ENCODE data around the gene PARD6G.

Gene PARD6G

DNA sequence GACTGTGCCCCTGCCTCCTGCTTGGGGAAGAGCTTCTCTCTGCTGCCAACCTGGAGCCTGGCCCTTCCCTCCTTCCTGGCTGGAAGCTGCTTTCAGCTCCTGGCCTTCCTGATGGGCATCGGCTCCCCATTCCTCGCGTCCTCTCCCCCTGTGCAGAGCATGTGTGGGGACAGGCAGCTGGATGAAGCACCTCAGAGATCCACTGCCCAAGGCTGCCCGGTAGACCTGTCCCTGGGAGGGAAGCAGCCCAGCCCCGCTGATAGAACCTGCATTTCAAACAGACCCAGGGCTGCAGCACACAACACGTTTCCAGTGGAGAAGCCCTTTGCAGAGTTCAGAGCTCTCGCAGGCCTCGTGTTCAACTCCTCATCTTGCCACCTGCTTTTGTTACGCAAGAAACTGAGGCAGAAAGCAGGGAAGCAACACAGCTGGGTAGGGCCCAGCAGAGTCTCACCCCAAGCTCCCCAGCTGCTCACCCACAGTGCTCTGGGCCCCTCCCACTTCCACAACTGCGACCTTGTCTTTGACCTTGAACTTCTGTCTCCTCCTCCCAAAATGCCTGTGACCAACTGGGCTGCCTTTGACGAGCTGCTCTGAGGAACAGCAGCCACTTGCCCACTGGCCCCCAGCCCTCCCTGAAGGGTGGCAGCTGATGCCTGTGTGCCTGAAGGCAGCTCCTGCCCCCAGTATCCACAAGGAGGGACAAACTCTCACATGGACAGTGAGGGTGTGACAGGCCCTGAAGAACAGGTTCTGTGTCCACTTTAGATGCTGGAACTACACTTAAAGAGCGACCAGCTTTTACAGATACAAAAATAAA lies 65.5 kb downstream of the PARD6G start:
- H3K4me3 ChIP-seq (ENCODE audit: low read length): no peak overlapping the region
- TF ChIP-seq, protein P1, sequence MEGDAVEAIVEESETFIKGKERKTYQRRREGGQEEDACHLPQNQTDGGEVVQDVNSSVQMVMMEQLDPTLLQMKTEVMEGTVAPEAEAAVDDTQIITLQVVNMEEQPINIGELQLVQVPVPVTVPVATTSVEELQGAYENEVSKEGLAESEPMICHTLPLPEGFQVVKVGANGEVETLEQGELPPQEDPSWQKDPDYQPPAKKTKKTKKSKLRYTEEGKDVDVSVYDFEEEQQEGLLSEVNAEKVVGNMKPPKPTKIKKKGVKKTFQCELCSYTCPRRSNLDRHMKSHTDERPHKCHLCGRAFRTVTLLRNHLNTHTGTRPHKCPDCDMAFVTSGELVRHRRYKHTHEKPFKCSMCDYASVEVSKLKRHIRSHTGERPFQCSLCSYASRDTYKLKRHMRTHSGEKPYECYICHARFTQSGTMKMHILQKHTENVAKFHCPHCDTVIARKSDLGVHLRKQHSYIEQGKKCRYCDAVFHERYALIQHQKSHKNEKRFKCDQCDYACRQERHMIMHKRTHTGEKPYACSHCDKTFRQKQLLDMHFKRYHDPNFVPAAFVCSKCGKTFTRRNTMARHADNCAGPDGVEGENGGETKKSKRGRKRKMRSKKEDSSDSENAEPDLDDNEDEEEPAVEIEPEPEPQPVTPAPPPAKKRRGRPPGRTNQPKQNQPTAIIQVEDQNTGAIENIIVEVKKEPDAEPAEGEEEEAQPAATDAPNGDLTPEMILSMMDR (conservative IDR thresholded peaks at IDR 0.05; ENCODE audit: low read depth, low read length): no peak

DNA sequence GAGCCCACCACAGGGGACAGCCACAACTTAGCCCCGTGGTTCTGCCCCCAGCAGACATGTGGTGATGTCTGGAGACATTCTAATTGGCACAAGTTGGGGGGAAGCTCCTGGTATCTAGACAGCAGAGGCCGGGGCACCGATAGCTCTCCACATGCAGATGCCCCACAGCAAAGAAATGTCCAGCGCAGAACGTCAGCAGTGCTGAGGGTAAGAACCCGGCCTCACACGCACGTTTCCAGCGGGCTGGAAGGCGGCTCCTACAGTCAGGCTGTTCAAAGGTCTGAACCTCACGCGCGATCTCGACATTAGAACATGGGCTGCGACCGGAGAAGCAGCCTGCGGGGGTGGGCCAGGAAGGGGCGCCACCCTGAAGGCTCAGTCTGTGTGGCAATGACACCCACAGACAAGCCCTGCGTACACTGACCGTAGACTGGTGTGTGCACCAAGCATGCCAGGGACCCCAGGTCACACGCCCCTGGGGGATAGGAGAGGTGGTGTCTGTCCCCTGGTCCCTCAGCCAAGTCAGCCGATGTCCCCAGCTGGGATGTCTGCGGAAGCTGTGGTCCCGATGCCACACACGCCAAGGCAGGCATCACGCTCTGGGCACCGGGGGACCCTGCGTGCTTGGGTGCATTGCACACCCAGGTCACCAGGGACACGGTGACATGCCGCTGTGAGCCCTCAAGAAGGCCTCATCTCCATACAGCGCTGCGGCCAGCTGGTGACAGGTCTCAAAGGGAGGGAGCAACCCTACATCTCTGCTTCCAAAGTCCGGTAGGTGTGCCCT lies 66.3 kb downstream of the PARD6G start:
- no peak for DNase-seq (ENCODE audit: low read depth)
- no peak overlapping the region for H3K4me3 ChIP-seq (ENCODE audit: low read length)
- TF ChIP-seq, protein P1 (conservative IDR thresholded peaks at IDR 0.05; ENCODE audit: low read depth, low read length): no peak

More for the DNA sequence above, 65.5 kb downstream of the PARD6G start:
- no peak for DNase-seq (ENCODE audit: low read depth)

DNA sequence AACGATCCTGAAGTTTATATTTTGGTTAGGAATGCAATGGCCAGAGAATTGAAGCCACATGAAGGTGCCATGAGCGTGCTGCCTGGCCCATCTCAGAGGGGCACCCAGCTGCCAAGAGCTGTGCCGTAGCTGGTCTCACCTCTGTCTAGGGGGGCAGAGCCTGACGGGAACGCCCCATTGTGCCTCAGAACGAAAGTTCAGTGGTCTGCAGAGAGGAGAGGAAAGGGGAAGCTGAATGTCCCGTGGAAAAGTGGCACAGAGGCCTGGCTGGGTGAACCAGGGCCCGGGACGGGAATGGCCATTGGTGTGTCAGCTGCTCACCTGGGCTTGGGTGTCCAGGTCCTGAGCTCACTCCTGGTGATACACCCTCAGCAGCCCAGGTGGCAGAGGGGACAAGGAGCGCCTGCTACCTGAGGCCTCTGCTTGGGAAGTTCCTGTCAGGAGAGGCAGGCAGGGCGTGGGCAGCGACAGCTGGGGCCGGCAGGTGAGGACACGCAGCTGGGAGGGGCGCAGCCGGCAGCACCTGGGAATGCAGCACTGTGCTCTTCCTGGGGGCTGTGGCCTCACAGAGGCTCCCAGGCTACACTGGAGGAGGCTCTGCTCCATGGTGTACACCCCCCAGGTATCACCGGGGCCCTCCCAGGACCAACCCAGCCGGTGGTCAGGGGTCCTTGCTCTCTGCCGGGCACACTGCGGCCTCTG lies 67.3 kb downstream of the PARD6G start:
- TF ChIP-seq, protein P1 (conservative IDR thresholded peaks at IDR 0.05; ENCODE audit: low read depth, low read length): no peak
- H3K4me3 ChIP-seq (ENCODE audit: low read length): no peak overlapping the region
- no peak for DNase-seq (ENCODE audit: low read depth)

DNA sequence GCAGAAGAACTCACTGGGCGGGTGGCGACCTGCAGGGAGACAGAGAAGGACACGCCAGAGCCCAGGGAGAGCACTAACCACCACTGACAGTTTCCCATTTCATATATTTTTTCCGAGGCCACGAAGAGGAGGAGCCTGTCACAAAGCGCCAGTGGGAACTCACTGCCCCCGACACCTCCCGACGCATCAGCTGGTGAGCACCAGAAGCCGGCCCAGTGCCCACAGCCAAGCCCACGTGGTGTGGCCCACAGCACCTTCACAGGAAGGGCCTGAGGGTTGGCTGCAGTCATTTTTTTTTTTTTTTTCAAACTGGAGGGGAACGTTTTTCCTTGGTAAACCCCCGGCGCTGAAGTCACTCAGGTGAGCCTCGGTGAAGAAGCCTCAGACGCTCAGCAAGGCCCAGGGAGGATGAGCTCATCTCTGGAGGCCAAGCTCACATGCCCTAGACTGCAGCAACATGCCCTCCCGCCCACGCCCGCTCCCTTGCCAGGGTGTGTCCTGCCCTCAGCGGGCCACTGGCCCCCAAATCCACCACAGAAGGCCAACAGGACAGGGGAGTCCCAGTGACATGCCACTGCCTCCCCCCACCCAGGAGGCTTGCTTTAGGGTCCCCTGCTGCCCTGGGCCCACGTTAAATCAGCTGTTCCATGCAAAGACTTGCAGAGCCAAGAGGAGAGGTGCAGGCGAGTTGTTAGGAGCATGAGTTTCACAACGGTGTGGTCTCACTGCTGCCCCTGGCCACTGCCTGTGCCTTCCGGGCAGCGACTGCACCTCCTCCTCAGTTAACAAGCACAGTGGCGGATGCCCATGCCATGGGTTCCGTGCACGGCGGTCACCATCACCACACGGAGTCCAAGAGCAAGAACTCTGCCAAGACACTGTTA lies 68.1 kb downstream of the PARD6G start:
- TF ChIP-seq, protein P1 (conservative IDR thresholded peaks at IDR 0.05; ENCODE audit: low read depth, low read length): no peak
- H3K4me3 ChIP-seq (ENCODE audit: low read length): no peak overlapping the region
- DNase-seq (ENCODE audit: low read depth): no peak

DNA sequence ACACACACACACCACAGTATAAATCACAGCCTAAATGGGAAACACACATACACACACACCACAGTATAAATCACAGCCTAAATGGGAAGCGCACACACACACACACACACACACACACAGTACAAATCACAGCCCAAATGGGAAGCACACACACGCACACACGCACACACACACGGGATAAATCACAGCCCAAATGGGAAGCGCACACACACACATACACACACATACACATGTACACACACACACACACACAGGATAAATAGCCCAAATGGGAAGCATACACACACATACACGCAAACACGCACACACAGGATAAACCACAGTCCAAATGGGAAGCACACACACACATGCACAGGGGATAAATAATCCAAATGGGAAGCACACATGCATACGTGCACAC lies 70.2 kb downstream of the PARD6G start:
- no peak for DNase-seq (ENCODE audit: low read depth)
- TF ChIP-seq, protein P1 (conservative IDR thresholded peaks at IDR 0.05; ENCODE audit: low read depth, low read length): no peak
- no peak overlapping the region for H3K4me3 ChIP-seq (ENCODE audit: low read length)

DNA sequence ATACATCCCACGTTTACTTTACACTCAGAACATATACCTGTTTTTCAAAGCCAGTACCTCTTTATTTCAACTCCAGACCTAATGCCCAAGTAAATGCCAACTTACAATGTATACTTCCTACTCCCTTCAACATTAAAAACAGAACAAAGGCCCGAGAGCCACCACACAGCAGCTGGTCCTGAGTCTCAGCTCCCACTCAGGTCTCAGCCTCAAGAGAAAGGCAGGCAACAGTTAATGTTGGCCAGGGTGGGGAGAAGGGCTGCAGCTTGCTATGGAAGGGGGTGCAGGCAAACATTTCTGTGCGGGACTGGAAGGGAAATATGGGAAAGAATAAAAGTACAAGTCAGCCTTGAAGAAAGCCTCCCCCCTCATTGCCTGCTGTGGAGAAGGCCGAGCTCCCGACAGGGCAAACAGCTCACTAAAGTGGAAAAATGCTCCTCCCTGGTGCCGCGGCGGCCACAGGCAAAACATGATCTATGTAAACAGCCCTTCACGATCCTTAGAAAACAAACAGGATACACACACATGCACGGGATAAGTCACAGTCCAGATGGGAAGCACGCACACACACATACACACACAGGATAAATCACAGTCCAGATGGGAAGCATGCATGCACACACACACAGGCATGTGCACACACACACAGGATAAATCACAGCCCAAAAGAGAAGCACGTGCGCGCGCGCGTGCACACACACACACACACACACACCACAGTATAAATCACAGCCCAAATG lies 70.8 kb downstream of the PARD6G start:
- TF ChIP-seq, protein P1 (conservative IDR thresholded peaks at IDR 0.05; ENCODE audit: low read depth, low read length): no peak
- no peak overlapping the region for H3K4me3 ChIP-seq (ENCODE audit: low read length)

More for the DNA sequence above, 70.8 kb downstream of the PARD6G start:
- no peak for DNase-seq (ENCODE audit: low read depth)
